WERI-Rb-1 (cell line): ENCODE results near the gene RNF167.
"Not testable (repeated sequence)": the region's sequence is repeated elsewhere in the genome, so short reads cannot be mapped to it uniquely, and the experiment has no call there.

ENCODE experiments used
- DNase-seq: peaks from one replicate; pipeline ENCODE4 v3.0.0-alpha.2; 2020
- H3K27ac ChIP-seq: fragments of 250-450 bp; sonication (Bioruptor Pico); 2 replicates; pipeline ENCODE4 v1.5.1; 2020; ENCODE audit warnings: mild to moderate bottlenecking, moderate library complexity
- H3K27me3 ChIP-seq: fragments of 250-450 bp; sonication (Bioruptor Pico); 2 replicates; pipeline ENCODE4 v1.5.1; 2021; ENCODE audit warnings: mild to moderate bottlenecking, low read depth, moderate library complexity; ENCODE audit not compliant: insufficient read depth, severe bottlenecking
- H3K36me3 ChIP-seq: fragments of 250-450 bp; sonication (Bioruptor Pico); 2 replicates; pipeline ENCODE4 v1.5.1; 2020; ENCODE audit warnings: mild to moderate bottlenecking, moderate library complexity
- H3K4me3 ChIP-seq: 2 replicates; pipeline ENCODE4 v1.5.1; 2011; ENCODE audit warnings: low read depth, mild to moderate bottlenecking, control low read depth, low read length
- H3K9me3 ChIP-seq: fragments of 250-450 bp; sonication (Bioruptor Pico); 2 replicates; pipeline ENCODE4 v1.5.1; 2021; ENCODE audit warnings: mild to moderate bottlenecking, moderate library complexity; ENCODE audit not compliant: severe bottlenecking
- CTCF ChIP-seq: IDR thresholded peaks from 2 replicates; pipeline ENCODE4 v1.5.1; 2011; ENCODE audit warnings: low read depth, mild to moderate bottlenecking, control low read depth, inconsistent platforms, low read length

RNF167 gene

GRCh38 chr17:4908301-4908700, 31.8 kb upstream of the RNF167 start:
- Histone ChIP-seq H3K4me3 (no peak overlapping the region), H3K36me3 (no peaks in the 10 kb centered on the region), H3K27me3 (no peaks in the 10 kb centered on the region), H3K9me3 (no peaks in the 10 kb centered on the region), H3K27ac (no peak overlapping the region)
- no peak for DNase-seq
- no peak for TF ChIP-seq CTCF

- H3K4me3 ChIP-seq, result no peak overlapping the region
- H3K9me3 ChIP-seq, result no peaks in the 10 kb centered on the region
- TF ChIP-seq CTCF, result peak; percentile 83
- H3K36me3 ChIP-seq, result no peaks in the 10 kb centered on the region
- H3K27ac ChIP-seq, result peak overlapping the region; percentile 17; the same call in 1 of the 2 replicates
- H3K27me3 ChIP-seq, result no peaks in the 10 kb centered on the region
- peak; percentile 92 for DNase-seq
Observed at GRCh38 chr17:4908711-4909496, 31.2 kb upstream of the RNF167 start.

GRCh38 chr17:4913994-4914393, 26.1 kb upstream of the RNF167 start:
- no peak overlapping the region for H3K4me3 ChIP-seq
- DNase-seq, result no peak
- H3K36me3 ChIP-seq, result no peaks in the 10 kb centered on the region
- no peak overlapping the region for H3K27ac ChIP-seq
- TF ChIP-seq CTCF, result no peak
- no peaks in the 10 kb centered on the region for H3K9me3 ChIP-seq
- H3K27me3 ChIP-seq, result no peaks in the 10 kb centered on the region

GRCh38 chr17:4914551-4914950, 25.5 kb upstream of the RNF167 start:
- H3K27ac ChIP-seq, H3K9me3 ChIP-seq, H3K36me3 ChIP-seq, H3K4me3 ChIP-seq, DNase-seq, H3K27me3 ChIP-seq: not testable (repeated sequence)

GRCh38 chr17:4919511-4920047, 20.5 kb upstream of the RNF167 start:
- no peak for DNase-seq
- TF ChIP-seq CTCF, result no peak
- Histone ChIP-seq H3K9me3 (no peaks in the 10 kb centered on the region), H3K27ac (no peak overlapping the region), H3K27me3 (no peaks in the 10 kb centered on the region), H3K4me3 (no peak overlapping the region), H3K36me3 (no peaks in the 10 kb centered on the region)

- H3K27me3 ChIP-seq, result no peaks in the 10 kb centered on the region
- H3K4me3 ChIP-seq, result no peak overlapping the region
- no peaks in the 10 kb centered on the region for H3K36me3 ChIP-seq
- TF ChIP-seq CTCF, result no peak
- no peak for DNase-seq
- no peaks in the 10 kb centered on the region for H3K9me3 ChIP-seq
- H3K27ac ChIP-seq, result no peak overlapping the region
Observed at GRCh38 chr17:4920351-4921048, 19.6 kb upstream of the RNF167 start.
